Liver (tissue), 3 donors: ENCODE data around the gene MINDY1.

ENCODE experiments used
- FOXA1 ChIP-seq: IDR thresholded peaks from 2 replicates; pipeline ENCODE4 v1.6.1; 2016; ENCODE audit warnings: antibody characterized with exemption
- GABPA ChIP-seq, 2 donors: IDR thresholded peaks in 1 of 2; conservative IDR thresholded peaks in 1 of 2; 2 replicates each; pipeline ENCODE4 v1.6.1; 2016; ENCODE audit warnings: antibody characterized with exemption in 2 of 2, mild to moderate bottlenecking in 1 of 2, moderate library complexity in 1 of 2
- HNF4G ChIP-seq: IDR thresholded peaks from 2 replicates; pipeline ENCODE4 v1.6.1; 2016; ENCODE audit warnings: antibody characterized with exemption
- RAD21 ChIP-seq, 2 donors: IDR thresholded peaks; 2 replicates each; pipeline ENCODE4 v1.6.1; 2016; ENCODE audit warnings: antibody characterized with exemption in 2 of 2, mild to moderate bottlenecking in 2 of 2
- RXRA ChIP-seq, 2 donors: IDR thresholded peaks; 2 replicates each; pipeline ENCODE4 v1.6.1; 2017 to 2018; ENCODE audit warnings: antibody characterized with exemption in 2 of 2, mild to moderate bottlenecking in 1 of 2
- SP1 ChIP-seq: IDR thresholded peaks from 2 replicates; pipeline ENCODE4 v1.6.1; 2018; ENCODE audit warnings: antibody characterized with exemption, mild to moderate bottlenecking
- TAF1 ChIP-seq: conservative IDR thresholded peaks from 2 replicates; pipeline ENCODE4 v1.6.1; 2016; ENCODE audit warnings: antibody characterized with exemption, mild to moderate bottlenecking
- YY1 ChIP-seq: IDR thresholded peaks from 2 replicates; pipeline ENCODE4 v1.6.1; 2016; ENCODE audit warnings: antibody characterized with exemption, mild to moderate bottlenecking
- TF ChIP-seq, protein P1 (sequence below): IDR thresholded peaks from 2 replicates; pipeline ENCODE4 v1.6.1; 2016; ENCODE audit warnings: antibody characterized with exemption, mild to moderate bottlenecking
- TF ChIP-seq, protein P2 (sequence below): fragments of 150-350 bp; IDR thresholded peaks from 2 replicates; pipeline ENCODE4 v1.5.1; 2017; ENCODE audit warnings: improper control_type of control experiment, low read depth, low read length; ENCODE audit not compliant: missing input control
- TF ChIP-seq, protein P3 (sequence below): IDR thresholded peaks from 2 replicates; pipeline ENCODE4 v1.6.1; 2016; ENCODE audit warnings: antibody characterized with exemption
- TF ChIP-seq, protein P4 (sequence below): IDR thresholded peaks from 2 replicates; pipeline ENCODE4 v1.6.1; 2016; ENCODE audit warnings: antibody characterized with exemption
- donor health status: healthy.
- donor health status: healthy.

DNA sequence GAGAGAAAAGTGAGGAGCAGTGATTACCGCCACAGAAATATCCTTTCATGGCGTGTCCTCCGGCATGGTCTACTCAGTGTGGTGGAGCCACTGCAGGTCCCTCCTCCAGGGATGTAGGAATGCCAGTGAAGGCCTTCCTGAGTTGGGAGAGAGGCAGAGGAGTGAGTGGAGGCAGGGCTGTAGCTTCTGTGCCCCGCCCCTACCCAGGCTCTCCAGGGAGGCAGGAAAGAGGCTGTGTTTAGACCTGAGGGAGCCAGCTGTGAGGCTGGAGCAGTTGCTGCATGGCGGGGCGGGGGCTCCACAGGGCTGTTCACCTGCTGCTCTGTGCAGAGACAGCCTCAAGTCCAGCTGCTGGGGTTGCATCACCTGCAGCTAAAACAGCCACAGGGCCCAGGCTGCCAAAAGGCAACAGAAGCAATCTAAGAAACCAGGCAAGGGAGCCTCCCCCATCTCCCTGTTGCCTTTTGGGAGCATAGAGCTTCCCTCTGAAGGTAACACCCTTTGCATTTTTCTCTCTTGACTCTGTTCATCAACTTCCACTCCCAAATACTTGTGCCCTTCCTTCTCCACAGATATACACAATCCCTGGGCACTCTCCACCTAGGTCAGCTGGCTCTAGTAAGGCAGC lies 25.4 kb downstream of the MINDY1 start:
- TF ChIP-seq, protein P1, sequence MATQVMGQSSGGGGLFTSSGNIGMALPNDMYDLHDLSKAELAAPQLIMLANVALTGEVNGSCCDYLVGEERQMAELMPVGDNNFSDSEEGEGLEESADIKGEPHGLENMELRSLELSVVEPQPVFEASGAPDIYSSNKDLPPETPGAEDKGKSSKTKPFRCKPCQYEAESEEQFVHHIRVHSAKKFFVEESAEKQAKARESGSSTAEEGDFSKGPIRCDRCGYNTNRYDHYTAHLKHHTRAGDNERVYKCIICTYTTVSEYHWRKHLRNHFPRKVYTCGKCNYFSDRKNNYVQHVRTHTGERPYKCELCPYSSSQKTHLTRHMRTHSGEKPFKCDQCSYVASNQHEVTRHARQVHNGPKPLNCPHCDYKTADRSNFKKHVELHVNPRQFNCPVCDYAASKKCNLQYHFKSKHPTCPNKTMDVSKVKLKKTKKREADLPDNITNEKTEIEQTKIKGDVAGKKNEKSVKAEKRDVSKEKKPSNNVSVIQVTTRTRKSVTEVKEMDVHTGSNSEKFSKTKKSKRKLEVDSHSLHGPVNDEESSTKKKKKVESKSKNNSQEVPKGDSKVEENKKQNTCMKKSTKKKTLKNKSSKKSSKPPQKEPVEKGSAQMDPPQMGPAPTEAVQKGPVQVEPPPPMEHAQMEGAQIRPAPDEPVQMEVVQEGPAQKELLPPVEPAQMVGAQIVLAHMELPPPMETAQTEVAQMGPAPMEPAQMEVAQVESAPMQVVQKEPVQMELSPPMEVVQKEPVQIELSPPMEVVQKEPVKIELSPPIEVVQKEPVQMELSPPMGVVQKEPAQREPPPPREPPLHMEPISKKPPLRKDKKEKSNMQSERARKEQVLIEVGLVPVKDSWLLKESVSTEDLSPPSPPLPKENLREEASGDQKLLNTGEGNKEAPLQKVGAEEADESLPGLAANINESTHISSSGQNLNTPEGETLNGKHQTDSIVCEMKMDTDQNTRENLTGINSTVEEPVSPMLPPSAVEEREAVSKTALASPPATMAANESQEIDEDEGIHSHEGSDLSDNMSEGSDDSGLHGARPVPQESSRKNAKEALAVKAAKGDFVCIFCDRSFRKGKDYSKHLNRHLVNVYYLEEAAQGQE, result no peak
- TF ChIP-seq, protein P2, sequence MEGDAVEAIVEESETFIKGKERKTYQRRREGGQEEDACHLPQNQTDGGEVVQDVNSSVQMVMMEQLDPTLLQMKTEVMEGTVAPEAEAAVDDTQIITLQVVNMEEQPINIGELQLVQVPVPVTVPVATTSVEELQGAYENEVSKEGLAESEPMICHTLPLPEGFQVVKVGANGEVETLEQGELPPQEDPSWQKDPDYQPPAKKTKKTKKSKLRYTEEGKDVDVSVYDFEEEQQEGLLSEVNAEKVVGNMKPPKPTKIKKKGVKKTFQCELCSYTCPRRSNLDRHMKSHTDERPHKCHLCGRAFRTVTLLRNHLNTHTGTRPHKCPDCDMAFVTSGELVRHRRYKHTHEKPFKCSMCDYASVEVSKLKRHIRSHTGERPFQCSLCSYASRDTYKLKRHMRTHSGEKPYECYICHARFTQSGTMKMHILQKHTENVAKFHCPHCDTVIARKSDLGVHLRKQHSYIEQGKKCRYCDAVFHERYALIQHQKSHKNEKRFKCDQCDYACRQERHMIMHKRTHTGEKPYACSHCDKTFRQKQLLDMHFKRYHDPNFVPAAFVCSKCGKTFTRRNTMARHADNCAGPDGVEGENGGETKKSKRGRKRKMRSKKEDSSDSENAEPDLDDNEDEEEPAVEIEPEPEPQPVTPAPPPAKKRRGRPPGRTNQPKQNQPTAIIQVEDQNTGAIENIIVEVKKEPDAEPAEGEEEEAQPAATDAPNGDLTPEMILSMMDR, result no peak
- TF ChIP-seq RAD21 (IDR thresholded peaks at IDR 0.05) (no peak), HNF4G (no peak), SP1 (no peak), RXRA (IDR thresholded peaks at IDR 0.05) (no peak), TAF1 (no peak), YY1 (no peak), GABPA (IDR thresholded peaks at IDR 0.05 in 1 of 2, conservative IDR thresholded peaks at IDR 0.05 in 1 of 2) (no peak), FOXA1 (no peak)
- TF ChIP-seq, protein P3, sequence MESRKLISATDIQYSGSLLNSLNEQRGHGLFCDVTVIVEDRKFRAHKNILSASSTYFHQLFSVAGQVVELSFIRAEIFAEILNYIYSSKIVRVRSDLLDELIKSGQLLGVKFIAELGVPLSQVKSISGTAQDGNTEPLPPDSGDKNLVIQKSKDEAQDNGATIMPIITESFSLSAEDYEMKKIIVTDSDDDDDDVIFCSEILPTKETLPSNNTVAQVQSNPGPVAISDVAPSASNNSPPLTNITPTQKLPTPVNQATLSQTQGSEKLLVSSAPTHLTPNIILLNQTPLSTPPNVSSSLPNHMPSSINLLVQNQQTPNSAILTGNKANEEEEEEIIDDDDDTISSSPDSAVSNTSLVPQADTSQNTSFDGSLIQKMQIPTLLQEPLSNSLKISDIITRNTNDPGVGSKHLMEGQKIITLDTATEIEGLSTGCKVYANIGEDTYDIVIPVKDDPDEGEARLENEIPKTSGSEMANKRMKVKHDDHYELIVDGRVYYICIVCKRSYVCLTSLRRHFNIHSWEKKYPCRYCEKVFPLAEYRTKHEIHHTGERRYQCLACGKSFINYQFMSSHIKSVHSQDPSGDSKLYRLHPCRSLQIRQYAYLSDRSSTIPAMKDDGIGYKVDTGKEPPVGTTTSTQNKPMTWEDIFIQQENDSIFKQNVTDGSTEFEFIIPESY, result no peak
- TF ChIP-seq, protein P4, sequence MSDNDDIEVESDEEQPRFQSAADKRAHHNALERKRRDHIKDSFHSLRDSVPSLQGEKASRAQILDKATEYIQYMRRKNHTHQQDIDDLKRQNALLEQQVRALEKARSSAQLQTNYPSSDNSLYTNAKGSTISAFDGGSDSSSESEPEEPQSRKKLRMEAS, result no peak
